Activated CD4-positive, alpha-beta T cell treated with anti-CD3 and anti-CD28 coated beads for 48 hours (primary cell): ENCODE results near the gene PADI4.

Experiments used
- DNase-seq: peaks from one replicate; pipeline ENCODE4 v3.0.0-alpha.2; 2020

The PADI4 gene

DNA sequence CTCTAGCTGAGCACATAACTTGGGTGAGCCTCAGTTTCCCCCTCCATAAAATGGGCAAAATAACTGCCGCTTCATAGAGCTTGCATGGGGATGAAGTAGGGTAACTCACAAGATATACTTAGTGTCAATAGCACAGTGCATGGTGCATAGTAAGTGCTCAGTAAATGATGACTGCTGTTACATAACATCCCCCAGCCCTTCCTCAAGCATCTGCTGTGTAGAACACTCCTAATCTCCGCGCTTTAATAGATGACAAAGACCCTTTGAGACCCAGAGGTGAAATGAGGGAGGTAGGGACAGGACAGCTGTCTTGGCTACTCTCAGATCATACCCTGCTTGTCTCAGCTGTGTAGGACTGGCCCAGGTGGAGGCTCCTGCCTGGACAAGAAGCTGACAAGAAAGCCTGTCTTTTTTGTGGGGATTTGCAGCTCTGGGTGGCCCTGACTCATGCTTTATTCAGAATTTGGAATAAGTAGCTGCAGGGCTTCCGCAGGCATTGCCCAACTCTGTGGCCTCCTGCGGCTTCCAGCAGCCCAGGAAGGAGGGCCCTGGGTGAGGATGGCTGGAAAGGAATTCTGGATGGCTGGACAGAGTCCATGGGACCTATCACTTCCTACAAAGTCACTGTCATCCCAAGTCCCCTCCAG is 20.7 kb upstream of the PADI4 start:
- DNase-seq: no peak

DNA sequence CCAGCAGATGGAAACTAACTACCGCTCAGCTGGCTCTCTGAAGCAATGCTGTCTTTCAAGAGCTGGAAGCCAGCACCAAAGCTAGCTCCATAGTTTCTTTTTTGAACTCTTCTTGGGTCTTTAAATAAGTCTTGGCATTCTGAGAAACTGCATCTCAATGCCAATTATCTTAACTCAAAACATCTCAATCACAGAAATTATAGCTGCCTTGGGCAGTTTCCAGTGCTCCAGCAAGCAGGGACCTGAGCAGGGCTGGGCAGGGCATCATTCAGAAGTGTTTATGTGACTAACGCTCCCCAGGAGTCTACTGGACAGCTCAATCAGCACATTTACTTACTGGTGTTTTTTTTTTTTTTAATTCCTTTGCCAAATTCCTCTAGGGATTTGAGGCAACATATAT is 18.3 kb upstream of the PADI4 start:
- DNase-seq: no peak

DNA sequence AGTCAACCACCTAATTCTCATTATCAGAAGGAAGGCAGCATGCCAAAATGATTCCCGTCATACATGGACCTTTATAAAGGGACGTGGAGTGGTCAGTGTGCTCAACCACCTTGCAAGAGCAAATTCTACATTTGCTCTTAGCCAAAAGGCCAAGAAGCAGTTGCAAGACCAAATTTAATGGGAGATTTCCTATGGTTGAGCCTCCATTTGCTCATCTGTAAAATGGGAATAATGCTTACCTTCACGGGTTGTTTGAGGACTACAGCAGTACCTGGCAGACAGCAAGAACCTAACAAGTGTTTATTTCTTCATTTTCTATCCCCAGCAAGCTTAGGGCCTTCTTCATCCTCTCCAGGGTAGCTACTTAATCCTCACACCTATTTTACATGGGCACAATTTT is 17.4 kb upstream of the PADI4 start:
- DNase-seq: no peak

DNA sequence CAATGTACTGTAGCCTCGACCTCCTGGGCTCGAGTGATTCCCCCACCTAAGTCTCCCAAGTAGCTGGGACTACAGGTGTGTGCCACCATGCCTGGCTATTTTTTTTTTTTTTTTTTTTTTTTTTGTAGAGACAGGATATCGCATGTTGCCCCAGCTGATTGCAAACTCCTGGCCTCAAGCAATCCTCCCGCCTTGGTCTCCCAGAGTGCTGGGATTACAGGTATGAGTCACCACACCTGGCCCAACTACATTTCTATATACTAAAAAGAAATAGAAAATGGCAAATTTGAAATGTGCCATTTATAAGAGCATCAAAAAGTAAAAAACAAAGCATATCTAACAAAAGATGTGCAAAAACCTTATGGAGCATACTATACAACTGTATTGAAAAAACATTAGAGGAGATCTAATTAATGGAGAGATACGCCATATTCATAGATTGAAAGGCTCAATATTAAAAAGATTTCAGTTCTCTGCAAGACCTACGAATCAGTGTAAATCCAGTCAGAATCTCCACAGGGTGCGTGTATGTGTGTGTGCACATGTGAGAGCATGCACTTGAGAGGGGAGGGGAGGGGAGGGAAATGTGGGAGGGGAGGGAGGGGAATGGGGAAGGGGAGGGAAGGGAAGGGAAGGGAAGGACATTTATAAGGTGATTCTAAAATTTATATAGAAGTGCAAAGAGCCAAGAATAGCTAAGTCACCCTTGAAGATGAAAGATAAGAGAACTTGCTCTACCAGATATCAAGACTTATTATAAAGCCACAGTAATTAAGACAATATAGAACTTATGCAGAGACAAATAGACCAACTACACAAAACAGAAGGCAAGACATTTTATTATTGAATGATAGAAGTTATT is 15.5 kb upstream of the PADI4 start:
- DNase-seq: no peak

DNA sequence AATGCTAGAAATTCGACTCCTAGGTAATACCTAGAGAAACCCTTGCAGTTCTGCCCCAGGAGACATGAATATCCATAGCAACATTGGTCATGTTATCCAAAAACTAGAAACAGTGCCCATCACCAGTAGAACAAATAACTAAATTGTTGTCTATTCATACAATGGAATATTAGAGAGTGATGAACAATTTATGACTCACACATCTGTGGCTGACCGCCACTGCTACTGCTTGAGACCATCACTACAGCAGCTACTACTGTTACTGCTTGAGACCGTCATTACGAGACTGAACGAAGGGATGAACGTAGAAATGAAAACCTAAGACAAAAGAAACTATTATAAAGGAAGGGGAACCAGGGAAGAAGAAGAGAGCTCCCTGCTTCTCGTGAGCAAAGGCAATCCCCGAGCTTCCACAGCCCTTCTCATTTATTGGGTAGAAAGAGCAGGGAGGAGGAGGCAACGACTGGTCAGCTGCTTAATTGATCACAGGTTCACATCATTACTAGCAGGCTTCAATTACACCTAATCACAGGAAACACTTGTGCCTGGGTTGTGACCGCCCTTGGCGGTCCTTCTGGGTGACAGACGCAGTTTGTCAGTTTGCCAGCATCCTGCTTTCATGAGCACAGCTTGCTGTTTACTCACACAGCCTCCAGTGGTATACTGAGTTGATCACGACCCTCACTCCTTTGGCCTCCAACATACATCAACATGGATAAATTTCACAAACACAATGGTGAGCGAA is 14.1 kb upstream of the PADI4 start:
- DNase-seq: no peak

DNA sequence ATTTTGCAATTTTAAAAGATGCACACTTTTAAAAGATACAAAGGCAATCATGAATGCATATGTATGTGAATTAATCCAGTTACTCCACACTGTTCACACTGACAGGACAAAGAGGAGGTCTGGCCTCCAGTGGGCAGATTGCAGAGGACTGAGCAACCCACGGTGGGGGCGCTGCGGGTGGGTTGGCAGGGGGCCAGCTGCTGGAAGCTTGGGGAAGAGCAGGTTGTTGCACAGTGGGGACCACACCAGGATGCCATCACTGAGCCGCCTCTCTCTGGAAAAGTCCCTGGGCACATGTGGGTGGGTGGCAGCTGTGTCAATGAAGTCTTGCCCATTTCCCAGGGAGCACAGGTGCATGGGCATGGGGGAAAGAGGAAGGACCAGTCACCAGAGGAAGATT is 12.7 kb upstream of the PADI4 start:
- no peak for DNase-seq

DNA sequence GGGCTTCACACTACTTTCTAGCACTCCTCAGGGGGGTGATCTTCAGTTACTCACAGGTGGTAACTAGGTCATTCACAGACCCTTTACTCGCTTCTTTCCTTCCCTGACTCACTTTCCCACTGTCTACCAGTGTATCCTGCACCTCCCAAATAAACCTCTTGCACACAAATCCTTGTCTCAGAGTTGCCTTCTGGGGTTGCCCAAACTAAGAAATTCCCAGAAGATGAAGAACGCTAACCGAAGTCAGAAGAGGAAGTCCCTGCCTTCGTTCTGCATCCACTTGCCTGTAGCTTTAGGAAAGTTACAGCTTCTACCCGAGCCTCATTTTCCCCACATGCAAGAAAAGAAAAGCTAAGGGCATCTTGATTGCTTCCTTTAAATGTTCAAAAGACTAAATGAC is 11.9 kb upstream of the PADI4 start:
- no peak for DNase-seq

DNA sequence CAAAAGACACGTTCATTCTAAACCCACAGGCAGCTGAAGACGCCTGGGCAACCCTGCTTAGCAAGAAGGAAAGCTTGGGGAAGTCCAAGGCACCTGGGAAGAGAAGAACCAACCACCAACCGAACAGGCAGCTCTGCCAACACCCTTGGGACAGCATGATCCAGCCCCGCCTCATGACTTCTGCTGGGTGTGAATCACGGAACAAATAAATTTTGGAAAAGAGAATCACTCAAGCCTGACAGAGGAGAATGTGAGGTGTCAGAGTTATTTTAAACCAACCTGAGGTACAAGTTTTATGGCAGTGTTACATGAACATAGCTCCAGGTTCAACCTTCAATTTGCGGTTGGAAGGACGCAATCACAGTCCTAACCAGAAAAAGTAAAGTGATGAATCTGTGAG is 10.0 kb upstream of the PADI4 start:
- DNase-seq: no peak

DNA sequence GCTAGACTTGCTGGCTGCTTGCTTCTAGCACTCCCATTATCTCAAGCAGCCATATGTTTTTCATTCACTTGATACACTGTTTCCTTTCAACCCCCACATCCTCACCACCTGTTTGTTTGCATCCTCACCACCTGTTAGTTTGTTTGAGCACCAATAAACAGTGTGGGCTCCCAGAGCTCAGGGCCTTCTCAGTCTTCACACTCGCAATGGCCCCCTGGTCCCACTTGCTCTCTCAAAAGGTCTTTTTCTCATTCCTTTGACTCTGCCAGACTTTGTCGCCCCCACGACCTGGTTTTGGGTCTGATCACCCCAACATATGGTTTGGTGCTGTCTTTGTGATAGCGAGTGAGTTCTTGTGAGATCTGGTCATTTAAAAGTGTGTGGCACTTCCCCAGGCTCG is 6.2 kb upstream of the PADI4 start:
- no peak for DNase-seq

DNA sequence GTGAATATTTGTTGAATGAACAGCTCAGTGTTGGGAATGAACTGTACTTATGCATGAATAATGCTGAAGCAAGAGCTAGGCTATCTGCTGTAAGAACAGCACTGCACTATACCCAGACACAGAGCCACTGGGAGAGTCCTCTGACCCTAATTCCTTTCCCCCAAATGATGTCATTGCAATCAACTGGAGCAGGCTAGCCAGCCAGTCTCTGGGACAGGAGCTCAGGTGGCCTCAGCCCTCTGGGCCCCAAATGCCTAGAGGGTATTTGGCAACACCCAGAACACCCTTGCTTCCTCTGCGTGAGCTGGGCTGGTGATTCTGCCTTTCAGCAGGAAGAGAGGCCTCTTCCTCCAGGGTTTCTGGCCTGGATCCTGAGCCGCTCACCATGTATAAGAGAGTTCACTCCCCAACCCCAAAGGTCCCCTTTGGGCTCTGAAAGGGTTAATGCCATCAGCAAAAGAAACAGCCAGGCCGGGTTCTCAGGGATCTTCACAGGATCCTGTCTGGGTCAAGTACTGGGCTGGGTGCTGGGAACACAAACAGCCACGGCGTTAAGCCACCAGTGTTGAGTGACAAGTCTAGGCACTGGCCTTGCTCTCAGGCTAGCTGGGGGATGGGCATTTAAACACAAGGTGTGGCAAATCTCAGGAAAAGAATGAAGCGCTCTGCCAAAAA is 3.7 kb upstream of the PADI4 start:
- DNase-seq: no peak

DNA sequence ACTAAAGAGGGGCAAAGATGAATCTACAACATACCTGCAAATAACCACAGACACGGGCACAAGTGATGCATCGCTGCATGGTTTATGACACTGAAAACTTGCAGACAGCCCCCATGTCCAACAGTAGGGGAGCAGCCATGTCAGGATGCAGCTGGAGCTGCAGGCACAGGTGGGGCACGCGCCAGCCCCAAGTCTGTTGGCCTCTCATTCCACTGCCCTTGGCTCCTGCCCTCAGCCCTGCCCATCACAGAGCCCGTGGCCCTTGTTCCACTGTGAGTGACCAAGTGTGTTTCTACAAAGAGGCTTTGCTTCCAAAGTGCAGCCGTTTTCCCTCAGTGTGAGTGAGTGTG is 3.2 kb upstream of the PADI4 start:
- no peak for DNase-seq

DNA sequence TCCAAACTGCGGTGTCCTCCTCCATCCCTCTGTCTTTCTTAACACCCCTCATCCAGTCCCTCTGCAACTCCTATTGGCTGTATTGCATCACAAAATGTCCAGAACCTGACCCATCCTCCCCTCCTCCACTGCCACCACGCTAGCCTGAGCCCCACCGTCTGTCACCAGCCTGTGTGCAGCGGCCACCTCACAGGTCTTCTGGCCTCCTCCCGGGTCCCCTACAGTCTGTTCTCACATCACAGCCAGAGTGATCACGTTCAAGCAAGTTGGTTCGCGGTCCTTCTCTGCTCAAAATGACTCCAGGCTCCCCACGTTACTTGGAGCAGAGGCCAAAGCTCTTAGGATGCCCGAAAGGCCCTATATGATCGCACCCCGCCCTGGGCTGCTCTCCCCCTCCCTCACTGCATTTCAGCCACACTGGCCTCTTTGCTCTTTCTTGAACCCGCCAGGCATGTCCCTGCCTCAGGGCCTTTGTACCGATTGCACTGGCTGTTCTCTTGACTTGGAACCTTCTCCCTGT is 2.4 kb upstream of the PADI4 start:
- DNase-seq: no peak

DNA sequence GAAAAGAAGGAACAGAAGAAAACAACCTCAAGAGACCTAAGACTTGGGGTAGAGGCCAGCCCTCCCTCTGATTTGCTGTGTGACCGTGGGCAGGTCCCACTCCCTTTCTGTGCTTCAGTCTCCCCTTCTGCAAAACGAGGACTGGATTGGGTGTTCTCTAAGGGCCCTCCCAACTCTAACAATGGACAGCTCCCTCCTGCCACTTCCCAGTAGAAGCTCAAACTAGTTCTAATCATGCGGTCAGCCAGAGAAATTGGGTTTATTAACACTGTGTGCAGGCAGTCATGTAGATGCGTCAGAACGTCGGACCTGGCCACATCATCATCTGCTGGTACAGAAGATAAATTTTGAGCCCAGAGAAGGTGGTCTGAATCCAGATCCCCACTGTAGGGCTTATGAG is 1.6 kb upstream of the PADI4 start:
- no peak for DNase-seq

DNA sequence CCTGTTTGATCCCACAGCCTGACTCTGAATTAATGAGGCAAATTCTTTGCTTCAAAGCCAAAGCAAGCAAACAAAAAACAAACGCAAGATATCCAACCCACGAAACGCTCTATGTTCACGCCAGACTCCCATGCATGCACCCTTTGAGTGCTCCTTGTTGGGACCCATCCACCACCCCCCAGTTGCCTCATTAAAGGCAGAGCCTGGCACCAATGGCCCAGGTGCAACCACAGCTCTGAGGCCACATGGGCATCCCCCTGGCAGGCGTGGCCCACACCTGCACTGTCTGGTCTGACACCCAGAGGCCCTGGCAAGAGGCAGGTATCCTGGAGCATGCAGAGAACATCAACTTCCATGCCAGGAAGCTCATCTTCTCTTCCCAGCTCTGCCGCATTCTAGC is 1.1 kb upstream of the PADI4 start:
- no peak for DNase-seq

DNA sequence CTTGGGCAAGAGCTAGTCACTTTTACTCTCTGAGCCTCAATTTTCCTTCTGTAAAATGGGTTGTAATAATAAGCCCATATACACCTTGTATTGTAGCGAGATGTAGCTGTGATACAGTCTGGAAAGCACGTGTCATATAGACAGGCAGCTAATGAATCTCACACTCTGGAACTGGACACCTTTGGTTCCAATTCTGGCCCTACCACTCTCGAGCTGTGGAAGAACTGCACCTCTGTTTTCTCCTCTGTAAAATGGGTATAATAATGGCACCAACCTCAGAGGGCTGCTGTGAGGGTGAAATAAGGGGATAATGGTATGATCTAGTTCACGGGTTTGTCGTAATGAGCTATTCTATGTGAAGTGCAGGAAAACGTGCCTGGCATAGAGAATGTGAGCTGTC is 668 bp upstream of the PADI4 start:
- no peak for DNase-seq

DNA sequence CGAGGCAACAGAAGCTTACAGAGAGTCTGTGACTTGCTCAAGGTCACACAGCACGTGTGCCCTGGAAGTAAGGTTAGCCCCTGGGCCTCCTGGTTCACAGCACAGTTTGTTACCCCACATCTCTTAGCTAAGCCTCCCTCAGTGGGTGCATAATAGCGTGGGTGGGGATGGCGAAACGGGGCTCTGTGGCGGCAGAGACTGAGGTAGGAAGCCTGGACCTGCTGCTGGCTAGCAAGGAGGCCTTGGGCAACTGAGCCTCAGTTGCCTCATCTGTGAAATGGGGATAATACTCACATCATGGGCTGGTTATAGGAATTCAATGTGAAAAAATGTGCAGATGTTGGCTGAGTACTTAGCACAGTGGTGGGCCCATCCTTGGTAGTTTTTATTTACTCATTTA is 596 bp downstream of the PADI4 start:
- DNase-seq: no peak

DNA sequence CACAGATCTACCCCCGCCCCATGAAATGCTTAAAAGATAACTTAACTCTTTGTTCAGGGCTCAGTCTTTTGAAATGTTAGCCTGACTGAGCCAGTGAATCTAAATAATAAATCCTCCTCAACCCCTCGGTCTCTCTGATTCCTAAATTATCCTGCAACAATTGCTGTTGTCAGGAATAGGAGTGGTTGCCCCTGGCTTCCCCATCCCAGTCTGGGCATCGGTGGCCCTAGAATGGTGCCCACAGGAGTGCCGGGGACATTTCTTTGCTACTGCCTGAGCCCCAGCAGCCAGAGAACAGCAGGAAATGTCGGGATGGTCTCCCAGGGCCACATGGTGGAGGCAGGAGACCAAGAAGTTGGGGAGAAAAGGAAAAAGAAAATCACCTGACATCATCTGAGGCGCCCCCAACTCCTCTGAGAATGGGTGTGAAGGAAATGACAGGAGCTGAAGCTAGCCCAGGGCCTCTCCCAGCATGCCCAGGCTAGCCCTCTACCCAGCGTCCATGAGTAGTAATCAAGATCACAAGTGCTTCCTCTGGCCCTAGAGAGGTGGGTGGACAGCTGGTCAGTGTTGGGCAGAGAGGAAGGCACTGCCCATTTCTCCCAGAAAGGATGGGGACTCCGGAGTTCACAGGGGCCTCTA is 1.6 kb downstream of the PADI4 start:
- no peak for DNase-seq

DNA sequence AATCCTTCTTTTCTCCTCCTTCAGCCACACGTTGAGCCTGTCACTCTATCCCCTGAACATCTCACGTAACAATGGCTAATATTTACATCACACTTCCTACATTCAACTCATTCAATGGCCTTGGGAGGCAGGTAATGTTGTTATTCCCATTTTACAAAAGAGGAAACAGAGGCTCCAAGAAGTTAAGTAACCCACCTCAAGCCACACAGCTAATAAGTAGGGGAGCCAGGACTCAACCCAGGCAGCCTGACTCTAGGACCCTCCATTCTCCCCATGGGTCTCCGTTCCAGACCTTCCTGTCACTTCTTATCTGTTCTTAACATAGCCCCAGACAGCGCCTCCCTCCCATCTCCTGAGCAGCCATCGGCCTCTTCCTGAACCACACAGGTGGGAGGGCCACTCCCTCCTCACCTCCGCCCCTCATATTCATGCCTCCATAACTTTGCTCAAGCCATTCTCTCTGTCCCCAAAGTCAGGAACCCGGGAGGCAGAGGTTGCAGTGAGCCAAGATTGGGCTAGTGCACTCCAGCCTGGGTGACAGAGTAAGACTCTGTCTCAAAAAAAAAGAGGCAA is 2.2 kb downstream of the PADI4 start:
- no peak for DNase-seq

DNA sequence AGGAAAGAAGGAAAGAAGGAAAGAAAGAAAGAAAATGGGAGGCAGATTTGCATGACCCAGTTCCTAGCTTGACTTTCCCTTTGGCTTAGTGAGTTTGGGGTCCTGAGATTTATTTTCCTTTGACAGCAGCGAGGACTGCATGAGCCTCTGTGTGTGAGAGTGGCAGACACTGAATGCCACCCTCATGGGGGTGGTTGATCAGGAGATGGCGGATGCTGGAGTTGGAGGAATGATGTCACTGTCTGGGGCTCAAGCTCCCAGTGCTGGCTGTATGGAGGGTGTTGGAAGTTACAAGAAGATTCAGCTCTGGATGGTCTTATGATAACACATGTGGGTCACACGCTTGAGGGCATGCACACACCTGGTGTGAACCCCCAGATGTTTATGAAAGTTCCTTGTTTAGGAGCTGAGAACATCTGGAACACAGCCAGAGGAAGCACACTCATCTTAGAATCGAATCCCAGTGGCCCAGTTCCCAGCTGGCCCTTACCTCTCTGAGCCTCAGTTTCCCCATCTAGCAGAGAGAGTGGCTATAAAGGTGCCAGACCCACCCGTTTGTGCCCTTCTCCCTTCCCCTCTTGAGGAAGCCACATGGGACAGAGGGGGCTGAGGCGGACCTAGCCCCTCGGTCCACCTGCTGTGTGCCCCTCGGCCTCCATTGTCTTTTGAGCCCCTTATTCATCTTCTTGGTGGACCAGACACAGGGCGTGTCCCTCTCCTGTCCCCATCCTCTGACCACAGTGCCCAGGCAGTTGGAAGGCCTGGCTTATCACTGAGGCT is 5.7 kb downstream of the PADI4 start:
- DNase-seq: no peak

DNA sequence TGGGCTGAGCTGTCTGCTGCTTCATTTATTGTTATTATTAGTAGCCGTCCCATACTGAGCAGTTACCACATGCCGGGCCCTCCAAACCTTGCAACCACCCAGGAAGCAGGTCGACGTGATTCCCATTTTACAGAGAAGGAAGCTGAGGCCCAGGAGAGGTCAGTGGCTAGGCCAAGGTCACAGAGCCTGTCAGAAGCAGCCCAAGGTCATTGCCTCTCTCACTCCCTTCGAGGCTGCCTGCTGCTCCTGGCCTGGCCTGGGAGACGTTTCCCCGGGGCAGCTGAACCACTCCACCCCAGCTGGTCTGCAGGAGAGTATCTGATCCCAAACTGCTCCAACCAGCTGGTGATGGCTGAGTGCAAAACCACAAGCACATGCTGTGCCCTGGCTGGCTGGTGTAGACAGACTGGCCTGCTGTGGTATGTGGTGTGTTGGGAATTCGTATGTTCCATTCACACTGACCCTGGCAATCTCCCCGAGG is 6.5 kb downstream of the PADI4 start:
- DNase-seq: no peak

DNA sequence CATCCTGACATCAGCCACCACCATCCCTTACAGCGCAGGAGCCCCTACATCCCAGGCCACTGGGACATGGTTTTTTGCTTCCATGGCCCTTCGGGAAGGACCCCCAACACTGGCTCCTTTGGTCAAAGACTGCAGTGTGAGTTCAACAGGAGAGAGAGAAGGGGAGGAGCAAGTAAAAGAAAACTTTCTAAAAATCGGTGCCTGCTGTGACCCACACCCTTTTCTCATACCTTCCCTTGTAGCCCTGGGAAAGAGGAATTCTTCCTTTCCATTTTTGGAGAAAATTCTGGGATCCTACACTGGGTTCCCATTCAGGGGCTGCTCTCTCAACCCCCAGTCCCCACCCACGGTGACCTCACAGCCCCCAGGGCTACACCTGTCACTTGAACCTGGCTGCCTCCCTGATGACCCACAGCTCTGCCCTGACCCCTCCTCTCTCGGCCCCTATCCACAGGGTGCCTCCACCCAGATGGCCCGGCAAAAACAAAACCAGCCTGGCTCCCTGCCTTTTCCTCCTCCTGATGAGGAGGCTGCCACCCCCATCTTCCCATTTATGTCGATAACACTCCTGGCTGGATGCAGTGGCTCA is 7.6 kb downstream of the PADI4 start:
- no peak for DNase-seq
